ENCODE data around the gene KIAA1328. TPM values are rescaled to one million over a fixed set of nuclear protein-coding genes. Genes with fewer than 3 reads are reported as not detected.

The KIAA1328 gene
- total RNA-seq, 1 experiment from 2014 or later, result 15.5 TPM

DNA sequence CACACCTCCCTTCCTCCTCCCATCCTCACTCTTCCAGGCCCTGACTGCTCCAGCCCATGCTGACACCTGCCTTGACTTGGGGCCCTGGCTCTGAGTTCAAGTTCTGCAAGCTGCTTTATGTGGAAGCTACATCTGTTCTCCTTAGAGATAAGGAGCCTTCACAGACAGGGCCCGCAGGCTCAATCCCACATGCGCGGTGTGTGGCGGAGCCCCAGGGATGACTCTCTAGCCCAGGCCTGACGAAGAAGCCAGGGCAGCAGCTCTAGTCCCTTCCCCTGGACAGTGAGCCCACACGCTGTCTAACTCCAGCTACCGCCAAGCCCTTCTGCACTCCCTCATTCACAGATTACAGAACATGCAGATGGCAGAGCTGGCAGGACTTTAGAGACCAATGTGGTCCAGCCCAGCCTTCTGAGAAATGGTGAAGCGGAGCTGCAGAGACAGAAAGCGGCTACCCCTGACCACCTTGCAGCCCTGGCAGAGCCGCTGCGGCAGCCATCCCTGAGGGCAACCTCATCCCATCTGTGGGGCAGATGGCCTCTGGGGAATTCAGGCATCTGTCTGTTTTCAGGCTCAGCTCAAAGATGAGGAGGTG, 432.4 kb downstream of the KIAA1328 start:
- no peaks in the 10 kb centered on the region for H4K20me1 ChIP-seq (ENCODE audit: insufficient read depth, low read depth, low read length)
- no peaks in the 10 kb centered on the region for H3K4me1 ChIP-seq (ENCODE audit: low read length)
- no peak overlapping the region for H3K4me3 ChIP-seq (ENCODE audit: low read length)
- H3K4me2 ChIP-seq (ENCODE audit: low read depth, low read length, poor library complexity, severe bottlenecking), result no peak overlapping the region
- H3K9ac ChIP-seq (ENCODE audit: low read length), result no peak overlapping the region
- no peak overlapping the region for H3K27ac ChIP-seq (ENCODE audit: low read length)
- no peaks in the 10 kb centered on the region for H3K79me2 ChIP-seq (ENCODE audit: low read length)
- DNase-seq, result no peak
- no peak overlapping the region for H2AFZ ChIP-seq (ENCODE audit: low read length)
- H3K36me3 ChIP-seq (ENCODE audit: insufficient read depth, low read length), result no peaks in the 10 kb centered on the region
- no peaks in the 10 kb centered on the region for H3K27me3 ChIP-seq (ENCODE audit: low read length)
- no peaks in the 10 kb centered on the region for H3K9me2 ChIP-seq (replicated peaks; ENCODE audit: insufficient read depth, low read length)
- no peaks in the 10 kb centered on the region for H3K9me3 ChIP-seq (ENCODE audit: low read length)

DNA sequence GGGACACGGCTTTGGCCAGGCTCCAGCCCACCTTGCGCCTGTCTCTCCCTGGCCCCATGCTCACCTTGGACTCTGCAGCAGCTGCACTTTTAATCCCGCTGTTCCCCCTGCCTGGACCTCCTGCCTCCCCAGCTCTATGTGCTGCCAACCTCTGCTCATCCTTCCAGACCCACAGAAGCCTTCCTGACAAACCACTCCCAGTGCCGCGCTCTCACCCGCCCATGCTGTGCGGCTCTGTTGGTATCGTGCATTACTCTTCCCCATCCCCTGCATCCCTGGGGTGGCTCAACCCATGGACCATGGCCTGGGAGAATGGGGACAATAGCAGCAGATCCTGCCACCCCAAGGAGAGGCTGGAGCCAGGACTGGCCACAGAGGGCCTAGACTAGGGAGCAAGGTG, 433.1 kb downstream of the KIAA1328 start:
- no peaks in the 10 kb centered on the region for H4K20me1 ChIP-seq (ENCODE audit: insufficient read depth, low read depth, low read length)
- no peaks in the 10 kb centered on the region for H3K27me3 ChIP-seq (ENCODE audit: low read length)
- H3K4me2 ChIP-seq (ENCODE audit: low read depth, low read length, poor library complexity, severe bottlenecking), result no peak overlapping the region
- H3K36me3 ChIP-seq (ENCODE audit: insufficient read depth, low read length), result no peaks in the 10 kb centered on the region
- no peaks in the 10 kb centered on the region for H3K9me3 ChIP-seq (ENCODE audit: low read length)
- no peak overlapping the region for H3K27ac ChIP-seq (ENCODE audit: low read length)
- no peak overlapping the region for H3K4me3 ChIP-seq (ENCODE audit: low read length)
- H3K9ac ChIP-seq (ENCODE audit: low read length), result no peak overlapping the region
- H2AFZ ChIP-seq (ENCODE audit: low read length), result no peak overlapping the region
- no peak for DNase-seq
- H3K9me2 ChIP-seq (replicated peaks; ENCODE audit: insufficient read depth, low read length), result no peaks in the 10 kb centered on the region
- H3K4me1 ChIP-seq (ENCODE audit: low read length), result no peaks in the 10 kb centered on the region
- H3K79me2 ChIP-seq (ENCODE audit: low read length), result no peaks in the 10 kb centered on the region

DNA sequence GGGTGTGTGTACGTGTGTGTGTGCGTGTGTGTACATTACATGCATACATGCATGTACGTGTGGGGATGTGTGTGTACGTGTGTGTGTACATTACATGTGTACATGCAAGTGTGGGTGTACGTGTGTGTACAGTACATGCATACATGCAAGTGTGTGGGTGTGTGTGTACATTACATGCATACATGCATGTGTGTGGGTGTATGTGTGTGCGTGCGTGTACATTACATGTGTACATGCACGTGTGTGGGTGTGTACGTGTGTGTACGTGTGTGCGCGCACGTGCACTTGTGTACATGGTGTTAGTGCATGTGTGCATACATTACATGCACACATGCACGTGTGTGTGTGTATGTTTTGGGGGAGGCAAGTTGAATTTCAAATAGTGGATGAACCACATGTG, 436.0 kb downstream of the KIAA1328 start:
- Histone ChIP-seq H3K9me3 (ENCODE audit: low read length) (no peaks in the 10 kb centered on the region), H3K9ac (ENCODE audit: low read length) (no peak overlapping the region), H3K4me1 (ENCODE audit: low read length) (peaks cover 10% of the 10 kb centered on the region), H3K9me2 (replicated peaks; ENCODE audit: insufficient read depth, low read length) (no peaks in the 10 kb centered on the region), H3K79me2 (ENCODE audit: low read length) (no peaks in the 10 kb centered on the region), H3K36me3 (ENCODE audit: insufficient read depth, low read length) (no peaks in the 10 kb centered on the region), H4K20me1 (ENCODE audit: insufficient read depth, low read depth, low read length) (no peaks in the 10 kb centered on the region), H3K4me3 (ENCODE audit: low read length) (no peak overlapping the region), H2AFZ (ENCODE audit: low read length) (no peak overlapping the region), H3K27me3 (ENCODE audit: low read length) (no peaks in the 10 kb centered on the region), H3K27ac (ENCODE audit: low read length) (no peak overlapping the region), H3K4me2 (ENCODE audit: low read depth, low read length, poor library complexity, severe bottlenecking) (no peak overlapping the region)
- no peak for DNase-seq

DNA sequence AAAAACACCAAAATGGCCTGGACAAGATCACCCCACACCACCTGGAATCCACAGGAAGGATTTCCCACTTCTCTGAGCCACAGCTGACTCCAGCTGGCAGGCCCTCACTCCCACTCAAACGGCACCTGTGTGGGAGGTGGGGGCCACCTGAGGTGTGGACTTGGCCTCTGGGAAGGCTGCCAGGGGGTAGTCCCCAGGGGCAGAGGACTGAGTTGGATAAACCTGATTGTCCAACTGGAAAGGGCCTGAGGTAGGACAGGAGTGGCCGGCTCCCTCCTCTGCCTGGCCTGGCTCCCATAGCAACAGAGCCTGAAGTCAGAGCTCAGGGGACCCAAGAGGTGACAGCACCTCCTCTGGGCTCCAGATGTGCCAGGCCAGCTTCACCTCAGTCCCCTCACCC, 436.5 kb downstream of the KIAA1328 start:
- H2AFZ ChIP-seq (ENCODE audit: low read length), result no peak overlapping the region
- no peak overlapping the region for H3K4me3 ChIP-seq (ENCODE audit: low read length)
- H3K4me1 ChIP-seq (ENCODE audit: low read length), result peaks cover 10% of the 10 kb centered on the region
- no peaks in the 10 kb centered on the region for H3K27me3 ChIP-seq (ENCODE audit: low read length)
- no peak overlapping the region for H3K4me2 ChIP-seq (ENCODE audit: low read depth, low read length, poor library complexity, severe bottlenecking)
- no peaks in the 10 kb centered on the region for H3K36me3 ChIP-seq (ENCODE audit: insufficient read depth, low read length)
- no peak overlapping the region for H3K9ac ChIP-seq (ENCODE audit: low read length)
- H4K20me1 ChIP-seq (ENCODE audit: insufficient read depth, low read depth, low read length), result no peaks in the 10 kb centered on the region
- DNase-seq, result no peak
- no peaks in the 10 kb centered on the region for H3K9me3 ChIP-seq (ENCODE audit: low read length)
- H3K27ac ChIP-seq (ENCODE audit: low read length), result no peak overlapping the region
- H3K9me2 ChIP-seq (replicated peaks; ENCODE audit: insufficient read depth, low read length), result 0 out of 2 replicates have a peak, but pooled peaks cover 2% of the 10 kb centered on the region
- no peaks in the 10 kb centered on the region for H3K79me2 ChIP-seq (ENCODE audit: low read length)

DNA sequence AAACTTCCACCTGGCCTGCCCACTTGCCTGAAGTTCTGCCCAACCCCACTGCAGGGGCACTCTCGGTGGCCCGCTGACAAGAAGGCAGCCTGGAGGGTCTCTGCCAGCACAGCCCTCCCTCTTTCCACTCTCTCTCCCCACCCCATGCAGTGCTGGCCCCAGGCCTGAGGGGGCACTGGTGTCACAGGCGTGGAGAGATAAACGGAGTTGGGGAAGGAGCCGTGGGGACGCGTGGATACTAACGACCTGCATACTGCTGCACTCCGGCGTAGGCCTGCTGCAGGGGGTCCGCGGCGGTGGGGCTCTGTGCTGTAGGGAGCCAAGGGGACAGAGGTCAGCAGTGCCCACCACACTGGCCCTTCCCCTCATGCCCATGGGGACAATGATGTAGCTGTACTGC, 437.4 kb downstream of the KIAA1328 start:
- Histone ChIP-seq H3K9me3 (ENCODE audit: low read length) (no peaks in the 10 kb centered on the region), H3K27ac (ENCODE audit: low read length) (no peak overlapping the region), H3K79me2 (ENCODE audit: low read length) (no peaks in the 10 kb centered on the region), H3K9ac (ENCODE audit: low read length) (no peak overlapping the region), H4K20me1 (ENCODE audit: insufficient read depth, low read depth, low read length) (no peaks in the 10 kb centered on the region), H3K4me1 (ENCODE audit: low read length) (peaks cover 10% of the 10 kb centered on the region), H3K4me3 (ENCODE audit: low read length) (no peak overlapping the region), H3K4me2 (ENCODE audit: low read depth, low read length, poor library complexity, severe bottlenecking) (no peak overlapping the region), H2AFZ (ENCODE audit: low read length) (no peak overlapping the region), H3K9me2 (replicated peaks; ENCODE audit: insufficient read depth, low read length) (0 out of 2 replicates have a peak, but pooled peaks cover 4% of the 10 kb centered on the region), H3K27me3 (ENCODE audit: low read length) (no peaks in the 10 kb centered on the region), H3K36me3 (ENCODE audit: insufficient read depth, low read length) (no peaks in the 10 kb centered on the region)
- DNase-seq, result peak; percentile 54

DNA sequence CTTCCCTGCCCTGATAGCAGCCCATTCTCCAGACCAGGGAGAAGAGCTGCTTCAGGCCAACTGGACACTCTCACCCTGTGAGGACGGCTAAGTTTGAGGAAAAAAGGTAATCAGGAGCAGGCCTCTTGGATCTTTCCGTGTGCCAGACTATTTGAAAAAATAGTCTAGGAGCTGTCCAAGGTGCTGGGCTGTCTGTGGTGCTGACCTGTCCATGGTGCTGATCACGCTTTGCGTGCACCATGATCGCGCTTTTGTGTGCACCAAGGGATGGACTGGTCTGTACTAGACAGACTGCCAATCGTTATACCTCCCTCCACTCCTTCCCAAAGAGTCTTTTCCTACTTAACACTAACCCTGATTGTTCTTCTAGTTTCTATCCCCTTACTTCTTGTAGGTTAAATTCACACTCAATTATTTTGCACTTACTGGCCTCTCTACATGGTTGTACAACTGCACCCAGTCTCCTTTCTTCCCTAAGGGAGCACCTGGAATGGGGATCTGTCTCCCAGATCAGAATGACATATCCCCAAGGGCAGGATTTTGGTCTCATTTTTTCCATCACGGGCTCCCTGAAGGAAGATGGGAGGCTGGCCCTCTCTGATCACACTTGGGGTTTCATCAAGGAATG, 441.2 kb downstream of the KIAA1328 start:
- no peak overlapping the region for H3K4me2 ChIP-seq (ENCODE audit: low read depth, low read length, poor library complexity, severe bottlenecking)
- H3K9me2 ChIP-seq (replicated peaks; ENCODE audit: insufficient read depth, low read length), result 0 out of 2 replicates have a peak, but pooled peaks cover 4% of the 10 kb centered on the region
- H3K9ac ChIP-seq (ENCODE audit: low read length), result no peak overlapping the region
- H3K79me2 ChIP-seq (ENCODE audit: low read length), result no peaks in the 10 kb centered on the region
- no peak overlapping the region for H3K27ac ChIP-seq (ENCODE audit: low read length)
- H3K4me3 ChIP-seq (ENCODE audit: low read length), result no peak overlapping the region
- peaks cover 10% of the 10 kb centered on the region for H3K4me1 ChIP-seq (ENCODE audit: low read length)
- DNase-seq, result peak; percentile 71
- H3K9me3 ChIP-seq (ENCODE audit: low read length), result no peaks in the 10 kb centered on the region
- no peak overlapping the region for H2AFZ ChIP-seq (ENCODE audit: low read length)
- H4K20me1 ChIP-seq (ENCODE audit: insufficient read depth, low read depth, low read length), result no peaks in the 10 kb centered on the region
- no peaks in the 10 kb centered on the region for H3K27me3 ChIP-seq (ENCODE audit: low read length)
- no peaks in the 10 kb centered on the region for H3K36me3 ChIP-seq (ENCODE audit: insufficient read depth, low read length)

DNA sequence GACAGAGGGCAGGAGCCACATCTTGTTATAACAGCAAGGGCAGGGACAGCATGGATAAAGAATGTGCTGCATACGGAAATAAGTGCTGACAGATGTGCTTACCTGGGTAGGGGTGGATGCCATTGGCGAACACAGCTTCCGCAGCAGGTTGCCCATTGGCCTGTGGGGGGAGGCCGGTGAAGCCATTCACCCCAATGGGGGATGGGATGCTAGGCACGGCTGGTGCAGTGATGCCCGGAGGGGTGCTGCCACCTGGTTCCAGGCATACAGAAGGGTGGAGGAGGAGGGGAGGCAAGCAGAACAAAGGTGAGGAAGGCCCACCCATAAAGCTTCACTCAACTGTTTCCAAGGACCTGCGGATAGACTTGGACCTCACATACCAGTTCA, 441.7 kb downstream of the KIAA1328 start:
- no peak overlapping the region for H3K4me2 ChIP-seq (ENCODE audit: low read depth, low read length, poor library complexity, severe bottlenecking)
- H3K4me3 ChIP-seq (ENCODE audit: low read length), result no peak overlapping the region
- no peak for DNase-seq
- no peak overlapping the region for H3K27ac ChIP-seq (ENCODE audit: low read length)
- no peaks in the 10 kb centered on the region for H3K9me3 ChIP-seq (ENCODE audit: low read length)
- no peaks in the 10 kb centered on the region for H3K79me2 ChIP-seq (ENCODE audit: low read length)
- no peaks in the 10 kb centered on the region for H4K20me1 ChIP-seq (ENCODE audit: insufficient read depth, low read depth, low read length)
- no peak overlapping the region for H3K9ac ChIP-seq (ENCODE audit: low read length)
- H3K27me3 ChIP-seq (ENCODE audit: low read length), result no peaks in the 10 kb centered on the region
- H3K36me3 ChIP-seq (ENCODE audit: insufficient read depth, low read length), result no peaks in the 10 kb centered on the region
- peaks cover 10% of the 10 kb centered on the region for H3K4me1 ChIP-seq (ENCODE audit: low read length)
- H3K9me2 ChIP-seq (replicated peaks; ENCODE audit: insufficient read depth, low read length), result 0 out of 2 replicates have a peak, but pooled peaks cover 4% of the 10 kb centered on the region
- H2AFZ ChIP-seq (ENCODE audit: low read length), result no peak overlapping the region

DNA sequence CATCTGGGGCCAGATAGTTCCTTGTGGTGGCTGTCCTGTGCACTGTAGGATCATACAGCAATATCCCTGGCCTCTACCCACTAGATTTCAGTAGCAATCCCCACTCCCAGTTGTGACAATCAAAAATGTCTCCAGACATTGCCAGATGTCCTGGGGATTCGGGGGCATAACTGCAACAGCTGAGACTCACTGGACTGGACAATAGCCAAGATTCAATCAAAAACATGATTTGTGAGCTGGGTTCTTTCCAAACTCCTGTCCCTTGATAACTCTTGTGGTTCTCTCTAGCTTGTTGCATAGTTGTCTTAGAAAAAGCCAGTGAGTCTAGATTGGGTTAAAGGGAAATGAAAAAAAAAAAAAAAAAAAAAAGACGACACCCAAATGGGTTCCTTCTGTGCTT, 443.3 kb downstream of the KIAA1328 start:
- no peak for DNase-seq
- no peak overlapping the region for H2AFZ ChIP-seq (ENCODE audit: low read length)
- no peak overlapping the region for H3K9ac ChIP-seq (ENCODE audit: low read length)
- no peak overlapping the region for H3K4me2 ChIP-seq (ENCODE audit: low read depth, low read length, poor library complexity, severe bottlenecking)
- H3K36me3 ChIP-seq (ENCODE audit: insufficient read depth, low read length), result no peaks in the 10 kb centered on the region
- H3K4me3 ChIP-seq (ENCODE audit: low read length), result no peak overlapping the region
- H3K79me2 ChIP-seq (ENCODE audit: low read length), result no peaks in the 10 kb centered on the region
- peaks cover 10% of the 10 kb centered on the region for H3K4me1 ChIP-seq (ENCODE audit: low read length)
- 0 out of 2 replicates have a peak, but pooled peaks cover 4% of the 10 kb centered on the region for H3K9me2 ChIP-seq (replicated peaks; ENCODE audit: insufficient read depth, low read length)
- no peaks in the 10 kb centered on the region for H3K9me3 ChIP-seq (ENCODE audit: low read length)
- H3K27me3 ChIP-seq (ENCODE audit: low read length), result no peaks in the 10 kb centered on the region
- H4K20me1 ChIP-seq (ENCODE audit: insufficient read depth, low read depth, low read length), result no peaks in the 10 kb centered on the region
- no peak overlapping the region for H3K27ac ChIP-seq (ENCODE audit: low read length)
